Thymus (tissue), 11 donors: ENCODE measurements around the gene LHX1. TPM values are rescaled to one million over a fixed set of nuclear protein-coding genes. Genes with fewer than 3 reads are reported as not detected.

Experiments used
- DNase-seq, 9 donors: peaks; one replicate each; pipeline ENCODE4 v3.0.0-alpha.2; 2013; ENCODE audit warnings: low spot score in 9 of 9, low read depth in 6 of 9, missing footprints in 1 of 9
- H3K27ac ChIP-seq, 2 donors: one replicate each; pipeline ENCODE4 v1.5.1; 2013; ENCODE audit warnings: control low read depth in 1 of 2, low read depth in 1 of 2, low read length in 1 of 2, mild to moderate bottlenecking in 1 of 2, moderate library complexity in 1 of 2
- H3K27me3 ChIP-seq, 2 donors: one replicate each; pipeline ENCODE4 v1.5.1; 2013; ENCODE audit warnings: low read length in 1 of 2; ENCODE audit not compliant: control insufficient read depth in 2 of 2, insufficient read depth in 1 of 2
- H3K36me3 ChIP-seq, 2 donors: one replicate each; pipeline ENCODE4 v1.5.1; 2013; ENCODE audit warnings: low read length in 1 of 2, mild to moderate bottlenecking in 1 of 2, moderate library complexity in 1 of 2; ENCODE audit not compliant: control insufficient read depth in 2 of 2, insufficient read depth in 2 of 2
- H3K4me1 ChIP-seq, 2 donors: one replicate each; pipeline ENCODE4 v1.5.1; 2013; ENCODE audit warnings: low read length in 2 of 2; ENCODE audit not compliant: control insufficient read depth in 2 of 2, insufficient read depth in 2 of 2
- H3K4me3 ChIP-seq, 2 donors: one replicate each; pipeline ENCODE4 v1.5.1; 2013; ENCODE audit warnings: low read length in 2 of 2, control low read depth in 1 of 2, mild to moderate bottlenecking in 1 of 2
- H3K9me3 ChIP-seq, 2 donors: one replicate each; pipeline ENCODE4 v1.5.1; 2013; ENCODE audit warnings: low read length in 1 of 2, mild to moderate bottlenecking in 1 of 2; ENCODE audit not compliant: control insufficient read depth in 2 of 2, insufficient read depth in 1 of 2
- WGBS: extraction: QIAGEN DNeasy Blood & Tissue Kit; methylation state at CpG from one replicate; pipeline ENCODE4 v1.1.7; 2013; 5-methylcytosine and 5-hydroxymethylcytosine counted together
- polyA plus RNA-seq: library from polyadenylated mRNA; stranded (reverse); fragments of 200-250 nt; gene quantifications from one replicate; pipeline ENCODE4 v1.2.3, GENCODE V29; 2013
- total RNA-seq: library from RNA; stranded (reverse); fragments of 120-200 nt; gene quantifications from one replicate; pipeline ENCODE4 v1.2.4, GENCODE V29; 2013
- donor health status: healthy.

LHX1 gene
- total and polyA plus RNA-seq, 2 donors, result 0.09 TPM; not detected in 1

DNA sequence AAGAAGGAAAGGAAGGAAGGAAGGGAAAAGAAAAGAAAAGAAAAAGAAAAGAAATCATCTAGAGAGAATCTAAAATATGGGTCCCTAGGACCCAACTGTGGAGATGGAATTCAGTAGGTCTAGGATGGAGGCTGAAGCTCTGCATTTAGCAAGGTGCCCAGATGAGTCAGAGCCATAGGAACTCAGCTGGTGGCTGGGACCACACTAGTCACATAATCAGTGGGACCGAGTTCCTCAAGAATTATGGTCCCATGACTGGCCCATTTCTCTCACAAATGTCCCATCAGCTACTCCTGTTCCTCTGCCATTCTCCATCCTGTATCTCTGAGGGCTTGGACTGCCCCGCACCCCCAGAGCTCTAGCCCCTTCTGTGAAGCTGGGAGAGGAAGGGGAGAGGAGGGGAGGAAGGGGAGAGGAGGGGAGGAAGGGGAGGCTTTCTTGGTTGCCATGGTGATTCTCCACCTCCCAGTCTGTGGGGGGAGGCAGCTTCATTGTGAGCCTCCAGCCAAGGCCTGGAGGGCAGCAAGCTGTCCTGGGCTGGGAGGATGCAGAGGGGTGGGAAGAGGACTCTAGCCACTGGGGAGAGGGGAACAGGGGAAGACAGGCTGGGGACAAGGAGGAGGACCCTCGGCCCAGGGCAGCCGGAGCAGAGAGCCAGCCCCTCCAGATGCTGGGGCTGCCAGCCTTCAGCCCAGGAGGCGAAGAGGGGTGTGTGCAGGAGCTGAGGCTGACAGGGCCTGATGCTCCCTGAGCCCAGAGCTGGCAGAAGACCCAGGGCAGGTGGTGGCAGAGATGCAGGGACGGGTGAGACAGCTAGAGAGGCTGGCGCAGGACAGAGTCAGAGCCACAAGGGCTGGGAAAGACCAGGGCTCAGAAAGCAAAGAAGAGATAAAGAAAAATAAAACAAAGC is 37.8 kb upstream of the LHX1 start:
- Histone ChIP-seq H3K27me3 (peaks cover 0 to 26% of the 10 kb centered on the region in 2 donors), H3K4me3 (no peak overlapping the region), H3K4me1 (no peaks in the 10 kb centered on the region), H3K27ac (no peak overlapping the region), H3K36me3 (no peaks in the 10 kb centered on the region), H3K9me3 (no peaks in the 10 kb centered on the region)
- DNase-seq, result no peak
- 80% methylated on average over 7 of the region's 7 CpGs for WGBS

- no peaks in the 10 kb centered on the region for H3K4me1 ChIP-seq
- H3K4me3 ChIP-seq, result no peak overlapping the region
- no peak overlapping the region for H3K27ac ChIP-seq
- no peaks in the 10 kb centered on the region for H3K36me3 ChIP-seq
- H3K9me3 ChIP-seq, result no peaks in the 10 kb centered on the region
- peaks cover 0 to 23% of the 10 kb centered on the region in 2 donors for H3K27me3 ChIP-seq
- DNase-seq, result no peak
- WGBS, result 91% methylated on average over 7 of the region's 7 CpGs
Measured at GRCh38 chr17:36900160-36900512, 37.1 kb upstream of the LHX1 start.

DNA sequence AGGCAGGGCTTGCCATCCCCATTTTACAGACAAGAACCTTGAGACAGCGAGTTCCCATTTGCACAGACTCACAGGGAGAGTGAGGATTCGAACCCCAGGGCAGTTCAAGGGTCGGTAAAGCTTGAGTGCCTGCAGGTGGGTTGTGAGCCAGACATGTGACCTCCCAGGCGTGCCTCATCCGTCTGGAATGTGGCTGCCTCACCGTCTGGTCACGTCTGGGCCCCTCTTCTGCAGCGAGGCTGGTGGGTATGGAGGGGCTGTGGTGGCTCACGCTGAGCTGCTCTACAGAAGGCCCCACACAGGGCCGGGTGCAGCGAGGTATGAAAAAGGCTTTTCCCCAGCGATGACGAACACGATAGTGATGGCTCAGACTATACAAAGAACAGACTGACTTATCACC is 35.8 kb upstream of the LHX1 start:
- Histone ChIP-seq H3K27ac (no peak overlapping the region), H3K4me1 (no peaks in the 10 kb centered on the region), H3K36me3 (no peaks in the 10 kb centered on the region), H3K4me3 (no peak overlapping the region), H3K27me3 (peaks cover 0 to 23% of the 10 kb centered on the region in 2 donors), H3K9me3 (no peaks in the 10 kb centered on the region)
- WGBS, result 84% methylated on average over 14 of the region's 14 CpGs
- no peak for DNase-seq

DNA sequence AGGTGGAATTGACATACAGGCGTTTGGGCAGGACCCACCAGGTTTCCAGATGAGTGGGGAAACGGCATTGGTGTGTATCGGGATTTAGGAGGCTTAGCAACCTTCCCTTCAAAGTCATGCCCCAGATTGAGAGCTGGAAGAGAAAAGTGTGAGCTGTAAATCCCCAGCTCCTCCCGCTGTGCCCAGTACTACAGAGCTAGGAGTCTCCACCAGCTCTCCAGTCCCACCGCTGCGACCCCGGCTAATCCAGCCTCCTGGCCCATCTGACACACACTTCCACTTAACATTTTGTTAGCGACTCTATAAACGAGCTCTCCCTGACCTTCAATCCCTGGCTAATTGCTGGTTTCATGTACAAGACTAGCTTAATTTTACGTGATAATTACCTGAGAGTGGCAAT is 29.9 kb upstream of the LHX1 start:
- 81% methylated on average over 10 of the region's 10 CpGs for WGBS
- H3K4me1 ChIP-seq, result no peaks in the 10 kb centered on the region
- H3K36me3 ChIP-seq, result no peaks in the 10 kb centered on the region
- no peak overlapping the region for H3K4me3 ChIP-seq
- H3K9me3 ChIP-seq, result no peaks in the 10 kb centered on the region
- no peak for DNase-seq
- H3K27ac ChIP-seq, result no peak overlapping the region
- peaks cover 3 to 24% of the 10 kb centered on the region in 2 donors for H3K27me3 ChIP-seq

GRCh38 chr17:36910513-36910912 is 26.8 kb upstream of the LHX1 start:
- Histone ChIP-seq H3K36me3 (no peaks in the 10 kb centered on the region), H3K9me3 (no peaks in the 10 kb centered on the region), H3K4me1 (no peaks in the 10 kb centered on the region), H3K27me3 (peaks cover 3 to 31% of the 10 kb centered on the region in 2 donors), H3K27ac (no peak overlapping the region), H3K4me3 (no peak overlapping the region)
- 73% methylated on average over 5 of the region's 5 CpGs for WGBS
- no peak for DNase-seq

- Histone ChIP-seq H3K4me3 (no peak overlapping the region), H3K36me3 (no peaks in the 10 kb centered on the region), H3K9me3 (no peaks in the 10 kb centered on the region), H3K27me3 (peaks cover 3 to 31% of the 10 kb centered on the region in 2 donors), H3K27ac (no peak overlapping the region), H3K4me1 (no peaks in the 10 kb centered on the region)
- 80% methylated on average over 3 of the region's 3 CpGs for WGBS
- no peak for DNase-seq
Measured at GRCh38 chr17:36911001-36911400, 26.3 kb upstream of the LHX1 start.

DNA sequence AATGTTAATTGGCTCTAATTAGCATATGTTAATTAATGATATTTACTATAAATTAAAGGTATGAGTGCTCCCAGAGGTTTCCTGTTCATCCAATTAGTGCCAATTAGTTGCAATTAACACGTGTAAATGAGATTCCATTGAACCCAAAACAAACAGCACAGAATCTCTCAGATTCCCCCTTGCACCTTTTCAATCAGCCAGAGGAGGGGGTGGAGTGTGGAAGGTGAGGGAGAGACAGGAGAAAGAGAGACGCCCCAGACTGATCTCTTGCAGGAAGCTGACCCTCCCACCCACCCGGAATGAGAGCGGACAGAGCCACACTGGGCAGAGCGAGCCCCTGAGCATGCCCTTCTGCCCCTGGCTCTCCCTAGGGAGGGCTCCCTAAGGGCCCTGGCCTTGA is 24.1 kb upstream of the LHX1 start:
- Histone ChIP-seq H3K9me3 (no peaks in the 10 kb centered on the region), H3K4me1 (no peaks in the 10 kb centered on the region), H3K27me3 (peaks cover 3 to 41% of the 10 kb centered on the region in 2 donors), H3K27ac (no peak overlapping the region), H3K4me3 (no peak overlapping the region), H3K36me3 (no peaks in the 10 kb centered on the region)
- DNase-seq, result no peak
- WGBS, result 41% methylated on average over 5 of the region's 5 CpGs

- no peaks in the 10 kb centered on the region for H3K36me3 ChIP-seq
- no peak overlapping the region for H3K27ac ChIP-seq
- 50% methylated on average over 3 of the region's 3 CpGs for WGBS
- H3K9me3 ChIP-seq, result no peaks in the 10 kb centered on the region
- no peak overlapping the region for H3K4me3 ChIP-seq
- no peaks in the 10 kb centered on the region for H3K4me1 ChIP-seq
- no peak for DNase-seq
- peaks cover 22 to 72% of the 10 kb centered on the region in 2 donors for H3K27me3 ChIP-seq
Measured at GRCh38 chr17:36918211-36918691, 19.0 kb upstream of the LHX1 start.

DNA sequence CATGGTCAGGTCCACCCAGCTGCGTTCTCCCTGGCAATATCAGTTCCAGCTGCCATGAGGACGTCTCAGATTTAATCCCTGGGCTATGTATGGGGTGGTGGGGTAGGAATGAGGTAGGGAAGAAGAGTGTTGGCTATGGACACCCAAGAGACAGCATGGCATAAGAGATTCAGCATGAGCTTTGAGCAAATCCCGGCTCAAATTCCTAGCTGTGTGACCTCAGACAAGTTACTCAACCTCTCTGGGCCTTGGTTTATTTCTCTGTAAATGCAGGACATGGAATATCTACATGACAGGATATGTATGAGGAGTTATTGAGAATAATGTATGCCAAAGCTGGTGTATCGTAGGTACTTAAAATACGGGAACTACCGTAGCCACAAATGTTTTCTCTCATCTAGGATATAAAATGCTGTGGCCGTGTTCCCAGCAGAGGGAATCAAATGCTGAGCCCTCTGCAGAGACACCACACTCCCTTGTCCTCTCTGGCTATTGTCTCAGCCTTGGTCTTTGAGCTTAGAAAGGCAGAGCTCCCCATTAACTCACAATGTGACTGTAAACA is 17.8 kb upstream of the LHX1 start:
- Histone ChIP-seq H3K36me3 (no peaks in the 10 kb centered on the region), H3K27ac (no peak overlapping the region), H3K4me1 (no peaks in the 10 kb centered on the region), H3K9me3 (no peaks in the 10 kb centered on the region), H3K27me3 (peaks cover 28 to 77% of the 10 kb centered on the region in 2 donors), H3K4me3 (no peak overlapping the region)
- DNase-seq, result no peak
- 75% methylated on average over 7 of the region's 7 CpGs for WGBS
